ACC112 (cell line): ENCODE results near the gene ERBB3.

Experiments used
- H2AFZ ChIP-seq: fragments of 200-600 bp; sonication (generic); one replicate; pipeline ENCODE4 v1.6.0; 2017; ENCODE audit warnings: antibody characterized with exemption, low read length; ENCODE audit not compliant: unreplicated experiment
- H3K27ac ChIP-seq: fragments of 200-600 bp; sonication (generic); 2 replicates; pipeline ENCODE4 v1.5.1; 2014; ENCODE audit warnings: low read depth, mild to moderate bottlenecking, antibody characterized with exemption, low read length, moderate library complexity
- H3K27me3 ChIP-seq: fragments of 200-600 bp; sonication (generic); 2 replicates; pipeline ENCODE4 v1.6.1; 2014; ENCODE audit warnings: mild to moderate bottlenecking, antibody characterized with exemption, low read length, moderate library complexity, mixed read lengths; ENCODE audit not compliant: insufficient read depth
- H3K36me3 ChIP-seq: fragments of 200-600 bp; sonication (generic); 2 replicates; pipeline ENCODE4 v1.6.1; 2016; ENCODE audit warnings: mild to moderate bottlenecking, antibody characterized with exemption, low read length, moderate library complexity, mixed read lengths; ENCODE audit not compliant: insufficient read depth
- H3K4me1 ChIP-seq: fragments of 200-600 bp; sonication (generic); one replicate; pipeline ENCODE4 v1.6.1; 2016; ENCODE audit warnings: low read length, mixed read lengths; ENCODE audit not compliant: insufficient read depth, unreplicated experiment, control insufficient read depth
- H3K4me3 ChIP-seq: fragments of 200-600 bp; sonication (generic); 2 replicates; pipeline ENCODE4 v1.5.1; 2014; ENCODE audit warnings: mild to moderate bottlenecking, low read depth, low read length
- H3K79me2 ChIP-seq: fragments of 200-600 bp; sonication (generic); one replicate; pipeline ENCODE4 v1.6.0; 2016; ENCODE audit warnings: low read length; ENCODE audit not compliant: control insufficient read depth, unreplicated experiment, insufficient read depth

The ERBB3 gene

GRCh38 chr12:56152132-56152755, 72.3 kb downstream of the ERBB3 start, which contains the start of gene MYL6B:
Gene MYL6B (plus strand): TSS chr12:56152587. CDS start chr12:56153919, 1,332 bp downstream.
- Histone ChIP-seq H3K27ac (peak within 1 kb of the TSS; percentile 56), H3K79me2 (peaks cover 3% of the 10 kb centered on the region), H3K36me3 (no peaks in the 10 kb centered on the region; the same call in 1 of the 2 replicates), H3K4me3 (peak within 1 kb of the TSS; percentile 83), H3K4me1 (peaks cover 25% of the 10 kb centered on the region), H2AFZ (peak within 1 kb of the TSS; percentile 93), H3K27me3 (no peaks in the 10 kb centered on the region)
